ENCODE results near the gene PAPPA. TPM values are rescaled to one million over a fixed set of nuclear protein-coding genes. Genes with fewer than 3 reads are reported as not detected.

The PAPPA gene
- polyA plus RNA-seq, 1 donor from 2014 or later: 0.41 TPM

- Histone ChIP-seq H3F3A (ENCODE audit: insufficient read depth, low read length, poor library complexity, severe bottlenecking) (no peaks in the 10 kb centered on the region), H3K79me2 (replicated peaks; ENCODE audit: insufficient read depth, low read length) (no peaks in the 10 kb centered on the region), H4K20me1 (ENCODE audit: insufficient read depth) (no peaks in the 10 kb centered on the region), H3K4me3 (ENCODE audit: low read length) (no peak overlapping the region), H3K9ac (ENCODE audit: low read length) (no peak overlapping the region), H3K27ac (ENCODE audit: low read length) (no peak overlapping the region), H3K36me3 (ENCODE audit: insufficient read depth, low read length) (no peaks in the 10 kb centered on the region), H3K27me3 (ENCODE audit: insufficient read depth, low read depth, low read length) (no peaks in the 10 kb centered on the region), H2AFZ (ENCODE audit: low read depth, low read length) (no peak overlapping the region), H3K4me2 (ENCODE audit: low read length) (no peak overlapping the region), H3K9me2 (ENCODE audit: insufficient read depth, low read length) (no peaks in the 10 kb centered on the region), H3K9me3 (ENCODE audit: low read length) (no peaks in the 10 kb centered on the region)
- TF ChIP-seq EZH2 (IDR thresholded peaks at IDR 0.05; ENCODE audit: borderline replicate concordance, insufficient read depth, low read length, poor library complexity, severe bottlenecking): no peak
- TF ChIP-seq REST (IDR thresholded peaks at IDR 0.05; ENCODE audit: borderline replicate concordance): no peak
- TF ChIP-seq MXI1 (conservative IDR thresholded peaks at IDR 0.05; ENCODE audit: poor library complexity, severe bottlenecking): no peak
- no peak for TF ChIP-seq SMC3 (conservative IDR thresholded peaks at IDR 0.05; ENCODE audit: poor library complexity)
- no peak for TF ChIP-seq TAF1 (IDR thresholded peaks at IDR 0.05; ENCODE audit: low read depth)
- no peak for TF ChIP-seq RAD21 (conservative IDR thresholded peaks at IDR 0.05)
- TF ChIP-seq POLR2AphosphoS5 (IDR thresholded peaks at IDR 0.05): no peak
- no peak for TF ChIP-seq CTCF (IDR thresholded peaks at IDR 0.05; ENCODE audit: poor library complexity, severe bottlenecking)
- TF ChIP-seq EP300 (conservative IDR thresholded peaks at IDR 0.05; ENCODE audit: poor library complexity, severe bottlenecking): no peak
These were observed 196.6 kb downstream of the PAPPA start for GRCh38 chr9:116350213-116350612.

GRCh38 chr9:116352958-116353357 is 199.4 kb downstream of the PAPPA start:
- Histone ChIP-seq H3K9me3 (ENCODE audit: low read length) (no peaks in the 10 kb centered on the region), H3K4me3 (ENCODE audit: low read length) (no peak overlapping the region), H3K27me3 (ENCODE audit: insufficient read depth, low read depth, low read length) (no peaks in the 10 kb centered on the region), H3K27ac (ENCODE audit: low read length) (no peak overlapping the region), H2AFZ (ENCODE audit: low read depth, low read length) (no peak overlapping the region), H3K9ac (ENCODE audit: low read length) (no peak overlapping the region), H3K79me2 (replicated peaks; ENCODE audit: insufficient read depth, low read length) (no peaks in the 10 kb centered on the region), H3K4me2 (ENCODE audit: low read length) (no peak overlapping the region), H4K20me1 (ENCODE audit: insufficient read depth) (no peaks in the 10 kb centered on the region), H3F3A (ENCODE audit: insufficient read depth, low read length, poor library complexity, severe bottlenecking) (no peaks in the 10 kb centered on the region), H3K36me3 (ENCODE audit: insufficient read depth, low read length) (no peaks in the 10 kb centered on the region), H3K9me2 (ENCODE audit: insufficient read depth, low read length) (no peaks in the 10 kb centered on the region)
- TF ChIP-seq EP300 (conservative IDR thresholded peaks at IDR 0.05; ENCODE audit: poor library complexity, severe bottlenecking) (no peak), TAF1 (IDR thresholded peaks at IDR 0.05; ENCODE audit: low read depth) (no peak), SMC3 (conservative IDR thresholded peaks at IDR 0.05; ENCODE audit: poor library complexity) (no peak), CTCF (IDR thresholded peaks at IDR 0.05; ENCODE audit: poor library complexity, severe bottlenecking) (no peak), RAD21 (conservative IDR thresholded peaks at IDR 0.05) (no peak), MXI1 (conservative IDR thresholded peaks at IDR 0.05; ENCODE audit: poor library complexity, severe bottlenecking) (no peak), EZH2 (IDR thresholded peaks at IDR 0.05; ENCODE audit: borderline replicate concordance, insufficient read depth, low read length, poor library complexity, severe bottlenecking) (no peak), POLR2AphosphoS5 (IDR thresholded peaks at IDR 0.05) (no peak), REST (IDR thresholded peaks at IDR 0.05; ENCODE audit: borderline replicate concordance) (no peak)
